A549 (cell line): ENCODE data around the gene THADA. TPM values are rescaled to one million over a fixed set of nuclear protein-coding genes. Genes with fewer than 3 reads are reported as not detected.

Experiments used
- ATAC-seq, 2 experiments: fragments of 200-7000 bp in 1 of 2; fragments of >200 bp in 1 of 2; cut with Nextera tagmentation in 1 of 2; cut with Tn5 transposase in 1 of 2; 3 replicates each; pipeline versions ENCODE4 v1.8.0 to v1.9.1; 2018 to 2020; ENCODE audit warnings: mild to moderate bottlenecking in 1 of 2, moderate library complexity in 1 of 2
- CTCF ChIA-PET: fragments of 300-600 bp; sonication (Branson Sonifier 250); formaldehyde crosslinking; extraction: SDS; loops from one replicate; lab custom pipeline; 2021; ENCODE audit warnings: antibody characterized with exemption, inconsistent platforms; lab: Yijun Ruan, JAX
- POLR2A ChIA-PET: fragments of 350-600 bp; formaldehyde crosslinking; extraction: SDS; loops from one replicate; lab custom pipeline; 2021; ENCODE audit warnings: antibody characterized with exemption, inconsistent platforms; lab: Yijun Ruan, JAX
- DNase-seq, 2 experiments: peaks; one replicate each; pipeline versions ENCODE4 v3.0.0 to v3.0.0-alpha.2; 2011 to 2016; ENCODE audit warnings: low read depth in 1 of 2, low spot score in 1 of 2
- FAIRE-seq: peaks from 2 replicates; lab custom pipeline; 2011; peaks lifted over from hg19 to GRCh38; lab: Jason Lieb, UNC
- H3K27ac ChIP-seq, 2 experiments: fragments of >200 bp; sonication (Bioruptor Twin); formaldehyde crosslinking; 3 replicates each; pipeline ENCODE4 v1.5.1; 2016 to 2017
- H3K4me1 ChIP-seq: fragments of >200 bp; sonication (Bioruptor Twin); formaldehyde crosslinking; 3 replicates; pipeline ENCODE4 v1.6.1; 2016
- H3K4me2 ChIP-seq: fragments of >200 bp; sonication (Bioruptor Twin); formaldehyde crosslinking; 3 replicates; pipeline ENCODE4 v1.6.1; 2016
- H3K4me3 ChIP-seq: fragments of >200 bp; sonication (Bioruptor Twin); formaldehyde crosslinking; 3 replicates; pipeline ENCODE4 v1.5.1; 2016
- H3K9me3 ChIP-seq: fragments of >200 bp; sonication (Bioruptor Twin); formaldehyde crosslinking; 3 replicates; pipeline ENCODE4 v1.6.1; 2016
- CBX8 ChIP-seq: fragments of 200-600 bp; sonication (generic); IDR thresholded peaks from 2 replicates; pipeline ENCODE4 v1.6.1; 2016
- CEBPB ChIP-seq, 2 experiments: fragments of >200 bp in 1 of 2; sonication (Bioruptor Twin) in 1 of 2; formaldehyde crosslinking in 1 of 2; IDR thresholded peaks; 2 replicates each; pipeline ENCODE4 v1.6.1; 2012 to 2016
- CHD4 ChIP-seq: fragments of 200-600 bp; sonication (generic); IDR thresholded peaks from 2 replicates; pipeline ENCODE4 v1.6.1; 2016; ENCODE audit warnings: antibody characterized with exemption, mild to moderate bottlenecking, borderline replicate concordance
- E2F6 ChIP-seq: IDR thresholded peaks from 2 replicates; pipeline ENCODE4 v1.6.1; 2012; ENCODE audit warnings: low read depth, borderline replicate concordance
- FOSL2 ChIP-seq, 2 experiments: fragments of 450-650 bp in 1 of 2; fragments of >200 bp in 1 of 2; sonication (Bioruptor Twin) in 1 of 2; formaldehyde crosslinking; IDR thresholded peaks; 2 replicates each; pipeline versions ENCODE4 v1.5.0 to v1.6.1; 2016 to 2020; ENCODE audit warnings: mild to moderate bottlenecking in 1 of 2, moderate library complexity in 1 of 2
- HES2 ChIP-seq: fragments of >200 bp; sonication (Bioruptor Twin); formaldehyde crosslinking; IDR thresholded peaks from 2 replicates; pipeline ENCODE4 v1.6.1; 2016
- HEYL ChIP-seq: fragments of 250-450 bp; sonication (Bioruptor Pico); IDR thresholded peaks from 2 replicates; pipeline ENCODE4 v1.8.0; 2021; ENCODE audit warnings: mild to moderate bottlenecking, moderate library complexity
- JUNB ChIP-seq: fragments of >200 bp; sonication (Bioruptor Twin); formaldehyde crosslinking; IDR thresholded peaks from 2 replicates; pipeline ENCODE4 v1.6.1; 2016
- MAX ChIP-seq: IDR thresholded peaks from 2 replicates; pipeline ENCODE4 v1.6.1; 2012
- MAZ ChIP-seq: fragments of 150-350 bp; IDR thresholded peaks from 2 replicates; pipeline ENCODE4 v1.6.1; 2014; ENCODE audit warnings: antibody characterized with exemption, low read depth, low read length, borderline replicate concordance
- POLR2A ChIP-seq: IDR thresholded peaks from 2 replicates; pipeline ENCODE4 v1.6.1; 2012; ENCODE audit warnings: mild to moderate bottlenecking, low read length
- RAD21 ChIP-seq, 2 experiments: fragments of >200 bp in 1 of 2; sonication (Bioruptor Twin) in 1 of 2; formaldehyde crosslinking in 1 of 2; IDR thresholded peaks in 1 of 2; conservative IDR thresholded peaks in 1 of 2; 2 replicates in 1 of 2; 3 replicates in 1 of 2; pipeline ENCODE4 v1.6.1; 2012 to 2018; ENCODE audit warnings: inconsistent platforms in 1 of 2
- REST ChIP-seq: fragments of 200-600 bp; sonication (generic); IDR thresholded peaks from 2 replicates; pipeline ENCODE4 v1.6.1; 2016; ENCODE audit warnings: antibody characterized with exemption, mild to moderate bottlenecking, moderate library complexity
- TFCP2L1 ChIP-seq: fragments of 250-450 bp; sonication (Bioruptor Pico); IDR thresholded peaks from 2 replicates; pipeline ENCODE4 v1.5.0; 2021; ENCODE audit warnings: mild to moderate bottlenecking
- TP53 ChIP-seq: fragments of 250-450 bp; sonication (Bioruptor Pico); IDR thresholded peaks from 2 replicates; pipeline ENCODE4 v1.5.0; 2021; ENCODE audit warnings: mild to moderate bottlenecking, moderate library complexity
- USF2 ChIP-seq: fragments of 450-650 bp; IDR thresholded peaks from 2 replicates; pipeline ENCODE4 v1.6.1; 2014; ENCODE audit warnings: antibody characterized with exemption
- ZC3H11A ChIP-seq: fragments of 450-650 bp; IDR thresholded peaks from 2 replicates; pipeline ENCODE4 v1.6.1; 2014; ENCODE audit warnings: antibody characterized with exemption, mild to moderate bottlenecking
- WGBS: methylation state at CpG from one replicate; pipeline ENCODE4 v1.1.6; 2017; ENCODE audit errors: missing lambda C conversion rate; 5-methylcytosine and 5-hydroxymethylcytosine counted together
- polyA plus RNA-seq, 4 experiments: library from polyadenylated mRNA; depleted of rRNA in 3 of 4; stranded (reverse); fragments of >200 nt; fragmentation: RNase III in 1 of 4; extraction: RNeasy Plus Mini Kit Qiagen cat#74134 plus additional on column Dnase treatment in 1 of 4; gene quantifications; 2 replicates in 3 of 4; 3 replicates in 1 of 4; pipeline ENCODE4 v1.2.3, GENCODE V29; 2011 to 2017

Gene THADA
- polyA plus RNA-seq, 2 of the 4 experiments (the other 2 are of a cell fraction) = 21.8 to 37.9 TPM

- 55% methylated on average over 4 of the region's 4 CpGs for WGBS
- H3K4me3 ChIP-seq = no peak overlapping the region
- peak overlapping the region; percentile 4 to 66; a peak in 1 of 6 replicates for H3K27ac ChIP-seq
- ATAC-seq (peak; percentile 43 to 60; a peak in 4 of 6 replicates), FAIRE-seq (peak; percentile 61), DNase-seq (peak; percentile 22 to 66)
- 0 out of 2 replicates have a peak, but pooled peaks have one; percentile 5 for TF ChIP-seq E2F6
- peak; percentile 72; a peak in 2 of 4 replicates for TF ChIP-seq CEBPB (IDR thresholded peaks at IDR 0.05)
- TF ChIP-seq JUNB = peak; percentile 52
- TF ChIP-seq ZC3H11A = no peak
- no peak for TF ChIP-seq FOSL2 (IDR thresholded peaks at IDR 0.05)
- peak; percentile 40; the same call in 1 of the 2 replicates for TF ChIP-seq FOSL2 (CRISPR knock-in tag; IDR thresholded peaks at IDR 0.05)
- 0 out of 2 replicates have a peak, but pooled peaks have one; percentile 35 for TF ChIP-seq HES2
- peaks cover 29% of the 10 kb centered on the region for H3K4me1 ChIP-seq
- ChIA-PET CTCF (interaction anchor here (1.0 to 5.2 kb wide), 13 partner anchors 37 to 730 kb away, joined by 3 to 46 read pairs (median 6); partner anchors contain the start of gene ZFP36L2), POLR2A (no interaction called here)
- no peaks in the 10 kb centered on the region for H3K9me3 ChIP-seq
- peak overlapping the region; percentile 49 for H3K4me2 ChIP-seq
These were observed 55.6 kb downstream of the THADA start for GRCh38 chr2:43540021-43540779.

GRCh38 chr2:43539436-43539835, 56.4 kb downstream of the THADA start:
- Histone ChIP-seq H3K27ac (peak overlapping the region; percentile 29 to 66; a peak in 1 of 6 replicates), H3K4me3 (no peak overlapping the region), H3K4me1 (peaks cover 29% of the 10 kb centered on the region), H3K9me3 (no peaks in the 10 kb centered on the region), H3K4me2 (peak overlapping the region; percentile 49)
- WGBS = 93% methylated on average over 5 of the region's 5 CpGs
- peak; percentile 18 for FAIRE-seq
- ATAC-seq = no peak
- ChIA-PET CTCF (interaction anchor here (0.8 to 5.2 kb wide), 7 partner anchors 299 to 711 kb away, joined by 3 to 46 read pairs (median 4); partner anchors contain the start of gene ZFP36L2), POLR2A (no interaction called here)
- no peak for DNase-seq
- TF ChIP-seq TP53 (CRISPR knock-in tag) (no peak), CBX8 (no peak), E2F6 (no peak), POLR2A (no peak), MAX (no peak), HEYL (CRISPR knock-in tag) (no peak), FOSL2 (IDR thresholded peaks at IDR 0.05) (no peak), FOSL2 (CRISPR knock-in tag; IDR thresholded peaks at IDR 0.05) (no peak), MAZ (no peak), RAD21 (conservative IDR thresholded peaks at IDR 0.05 in 1 of 2, IDR thresholded peaks at IDR 0.05 in 1 of 2) (no peak), REST (no peak), CHD4 (no peak), TFCP2L1 (no peak), USF2 (no peak)
